Mammary epithelial cell (primary cell): ENCODE measurements around the gene CDH4.

ENCODE experiments used
- EZH2 ChIP-seq: IDR thresholded peaks from 2 replicates; pipeline ENCODE4 v1.6.1; 2012; ENCODE audit warnings: low read length, inconsistent platforms, borderline replicate concordance
- TF ChIP-seq, protein P1 (sequence below), 2 donors: IDR thresholded peaks in 1 of 2; conservative IDR thresholded peaks in 1 of 2; 2 replicates each; pipeline ENCODE4 v1.5.1; 2011 to 2012; ENCODE audit warnings: inconsistent platforms in 2 of 2, low read length in 2 of 2, mild to moderate bottlenecking in 2 of 2, control low read depth in 1 of 2, low read depth in 1 of 2; ENCODE audit not compliant: insufficient read depth in 1 of 2; ENCODE audit errors: extremely low read depth in 1 of 2

DNA sequence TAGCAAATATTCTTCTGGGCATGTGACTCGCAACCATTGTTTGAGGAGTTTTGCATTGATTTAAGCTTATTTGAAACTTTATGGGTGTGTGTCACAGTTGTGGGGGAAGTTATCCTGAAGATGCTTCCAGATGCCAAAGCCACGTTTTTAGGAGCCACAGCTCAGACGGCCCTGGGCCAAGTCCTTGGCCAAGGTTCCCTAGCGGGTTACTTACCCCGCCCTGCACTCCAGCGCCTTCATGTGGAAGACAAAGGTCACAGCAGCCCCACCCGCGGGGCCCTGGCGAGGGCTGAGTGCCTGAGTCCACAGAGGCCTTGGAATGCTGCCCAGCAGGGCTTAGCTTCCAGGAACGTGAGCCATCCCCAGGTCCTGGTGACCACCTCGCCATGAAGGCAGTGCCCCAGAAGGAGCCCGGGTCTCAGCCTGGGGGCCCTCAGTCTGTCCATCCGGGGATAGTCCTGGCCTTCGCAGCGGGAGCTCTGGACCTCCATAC is 308.3 kb downstream of the CDH4 start:
- TF ChIP-seq, protein P1, sequence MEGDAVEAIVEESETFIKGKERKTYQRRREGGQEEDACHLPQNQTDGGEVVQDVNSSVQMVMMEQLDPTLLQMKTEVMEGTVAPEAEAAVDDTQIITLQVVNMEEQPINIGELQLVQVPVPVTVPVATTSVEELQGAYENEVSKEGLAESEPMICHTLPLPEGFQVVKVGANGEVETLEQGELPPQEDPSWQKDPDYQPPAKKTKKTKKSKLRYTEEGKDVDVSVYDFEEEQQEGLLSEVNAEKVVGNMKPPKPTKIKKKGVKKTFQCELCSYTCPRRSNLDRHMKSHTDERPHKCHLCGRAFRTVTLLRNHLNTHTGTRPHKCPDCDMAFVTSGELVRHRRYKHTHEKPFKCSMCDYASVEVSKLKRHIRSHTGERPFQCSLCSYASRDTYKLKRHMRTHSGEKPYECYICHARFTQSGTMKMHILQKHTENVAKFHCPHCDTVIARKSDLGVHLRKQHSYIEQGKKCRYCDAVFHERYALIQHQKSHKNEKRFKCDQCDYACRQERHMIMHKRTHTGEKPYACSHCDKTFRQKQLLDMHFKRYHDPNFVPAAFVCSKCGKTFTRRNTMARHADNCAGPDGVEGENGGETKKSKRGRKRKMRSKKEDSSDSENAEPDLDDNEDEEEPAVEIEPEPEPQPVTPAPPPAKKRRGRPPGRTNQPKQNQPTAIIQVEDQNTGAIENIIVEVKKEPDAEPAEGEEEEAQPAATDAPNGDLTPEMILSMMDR (conservative IDR thresholded peaks at IDR 0.05 in 1 of 2, IDR thresholded peaks at IDR 0.05 in 1 of 2; ENCODE audit: extremely low read depth in 1 of 2, insufficient read depth in 1 of 2, low read depth in 1 of 2, low read length in 2 of 2): no peak
- no peak for TF ChIP-seq EZH2
